ENCODE measurements around the gene ICOS. TPM values are rescaled to one million over a fixed set of nuclear protein-coding genes. Genes with fewer than 3 reads are reported as not detected.

The ICOS gene
- total RNA-seq, 1 experiment from 2014 or later, result not detected

- Histone ChIP-seq H3K14ac (ENCODE audit: insufficient read depth, low read length) (no peak overlapping the region), H3K27ac (ENCODE audit: insufficient read length, low read depth, low read length) (no peak overlapping the region), H2BK15ac (ENCODE audit: low read depth, low read length) (no peak overlapping the region), H3K79me1 (ENCODE audit: insufficient read depth, low read depth, low read length, poor library complexity, severe bottlenecking) (no peaks in the 10 kb centered on the region), H3T11ph (ENCODE audit: low read length) (no peak overlapping the region), H2AFZ (ENCODE audit: low read length) (no peak overlapping the region), H2BK5ac (ENCODE audit: insufficient read length, low read length) (no peak overlapping the region), H2BK20ac (ENCODE audit: low read depth, low read length, poor library complexity, severe bottlenecking) (no peak overlapping the region), H3K9ac (ENCODE audit: extremely low read depth, insufficient read length, low read length) (no peak overlapping the region), H3K4me1 (ENCODE audit: insufficient read depth, low read length) (peaks cover 5% of the 10 kb centered on the region; the same call in 1 of the 2 replicates), H3K4me2 (ENCODE audit: insufficient read depth, insufficient read length, low read length) (no peak overlapping the region), H3K56ac (ENCODE audit: insufficient read length, low read depth, low read length) (no peak overlapping the region), H4K8ac (replicated peaks; ENCODE audit: insufficient read length, low read depth, low read length) (no peak overlapping the region), H3K27me3 (ENCODE audit: insufficient read depth, low read length) (no peaks in the 10 kb centered on the region), H3K79me2 (ENCODE audit: insufficient read depth, low read length) (no peaks in the 10 kb centered on the region), H4K91ac (ENCODE audit: insufficient read length, low read depth, low read length) (no peak overlapping the region), H4K20me1 (ENCODE audit: control insufficient read depth, insufficient read depth, insufficient read length) (no peaks in the 10 kb centered on the region), H2BK12ac (ENCODE audit: insufficient read length, low read depth, low read length) (no peak overlapping the region), H2BK120ac (ENCODE audit: low read depth, low read length, poor library complexity, severe bottlenecking) (no peak overlapping the region), H2AK5ac (ENCODE audit: insufficient read length, low read length) (no peak overlapping the region), H3K18ac (ENCODE audit: insufficient read length, low read depth, low read length) (no peak overlapping the region), H4K5ac (ENCODE audit: insufficient read length, low read depth, low read length) (no peak overlapping the region), H3K9me3 (ENCODE audit: control insufficient read depth, low read depth, low read length) (no peaks in the 10 kb centered on the region), H3K23ac (ENCODE audit: insufficient read length, low read depth, low read length) (no peak overlapping the region), H3K23me2 (ENCODE audit: insufficient read length, low read depth, low read length, poor library complexity, severe bottlenecking) (no peaks in the 10 kb centered on the region), H3K4ac (ENCODE audit: low read depth, low read length) (no peak overlapping the region)
- no CpG with 5 or more reads among the region's 3 CpGs for WGBS (ENCODE audit: extremely low coverage, insufficient read length, low lambda C conversion rate)
- H3K4me3 Mint-ChIP-seq, result no peak overlapping the region
- H3K27ac Mint-ChIP-seq, result no peak overlapping the region
- TF ChIP-seq CTCF (conservative IDR thresholded peaks at IDR 0.05), result no peak
- DNase-seq, result no peak
- H3K4me1 Mint-ChIP-seq, result peaks cover 0 to 5% of the 10 kb centered on the region in 2 experiments; a peak in 2 of 4 replicates
- no peaks in the 10 kb centered on the region for H3K9me3 Mint-ChIP-seq
- H3K27me3 Mint-ChIP-seq (ENCODE audit: low read depth), result no peaks in the 10 kb centered on the region
- H3K36me3 Mint-ChIP-seq (ENCODE audit: insufficient read depth in 1 of 3, low read depth in 3 of 3), result no peaks in the 10 kb centered on the region
Observed at GRCh38 chr2:203908797-203909185, 27.8 kb upstream of the ICOS start.
